Body of pancreas (tissue), 4 donors: ENCODE data around the gene AFG3L2. TPM values are rescaled to one million over a fixed set of nuclear protein-coding genes. Genes with fewer than 3 reads are reported as not detected.
A peak's percentile ranks its signal among the peaks of the same experiment; 100 is the strongest.

Experiments used
- ATAC-seq: fragments of 150-250 bp; one replicate; pipeline ENCODE4 v1.9.1; 2016
- DNase-seq, 4 donors: peaks; one replicate each; pipeline ENCODE4 v3.0.0-alpha.2; 2019
- H3K27ac ChIP-seq, 4 donors: fragments of 200-600 bp; sonication (generic); 1 replicate in 3 of 4; 2 replicates in 1 of 4; pipeline versions ENCODE4 v1.5.1 to v1.6.1; 2016 to 2019; ENCODE audit warnings: mild to moderate bottlenecking in 1 of 4, mixed read lengths in 1 of 4, moderate library complexity in 1 of 4
- H3K27me3 ChIP-seq, 2 donors: fragments of 200-600 bp; sonication (generic); one replicate each; pipeline ENCODE4 v1.6.0; 2016; ENCODE audit warnings: mild to moderate bottlenecking in 1 of 2
- H3K36me3 ChIP-seq, 2 donors: fragments of 200-600 bp; sonication (generic); replicated peaks in 1 of 2; 2 replicates each; pipeline ENCODE4 v1.5.1; 2016; ENCODE audit warnings: low read depth in 2 of 2; ENCODE audit not compliant: insufficient read depth in 1 of 2
- H3K4me1 ChIP-seq: fragments of 200-600 bp; sonication (generic); one replicate; pipeline ENCODE4 v1.6.0; 2016
- H3K4me3 ChIP-seq, 2 donors: fragments of 200-600 bp; sonication (generic); 1 replicate in 1 of 2; 2 replicates in 1 of 2; pipeline ENCODE4 v1.5.1; 2016 to 2019
- H3K9me3 ChIP-seq, 3 donors: fragments of 200-600 bp; sonication (generic); 1 replicate in 2 of 3; 2 replicates in 1 of 3; pipeline ENCODE4 v1.5.1; 2016
- CTCF ChIP-seq, 7 experiments: fragments of 450-650 bp in 4 of 7; fragments of 200-600 bp in 3 of 7; sonication (generic) in 3 of 7; IDR thresholded peaks; one replicate each; pipeline ENCODE4 v1.5.1; 2016 to 2019; ENCODE audit warnings: antibody characterized with exemption in 7 of 7
- POLR2A ChIP-seq, 3 donors: fragments of 450-650 bp; IDR thresholded peaks; one replicate each; pipeline ENCODE4 v1.6.1; 2016; ENCODE audit warnings: antibody characterized with exemption in 3 of 3, mild to moderate bottlenecking in 2 of 3
- WGBS, 2 donors: methylation state at CpG; one replicate each; pipeline ENCODE4 v1.1.5; 2017; 5-methylcytosine and 5-hydroxymethylcytosine counted together
- intact Hi-C: fragments of 100-400 bp; cut with DNase I; formaldehyde crosslinking; loops from one replicate; pipeline ENCODE4 v1.15.1; 2023
- total RNA-seq, 2 donors: library from RNA; depleted of rRNA; stranded (reverse); fragments of >200 nt; gene quantifications; one replicate each; pipeline ENCODE4 v1.1.0, GENCODE V29; 2016

AFG3L2 gene
- total RNA-seq, 2 donors from 2014 or later: 30.4 to 33.6 TPM

GRCh38 chr18:12308386-12309100, 68.5 kb downstream of the AFG3L2 start:
- WGBS, 2 donors: 1% methylated on average over 77 of the region's 81 CpGs; no CpG with 5 or more reads in 1 of the 2 donors
- peak overlapping the region; percentile 65 to 94 (median 86) for H3K27ac ChIP-seq
- no peaks in the 10 kb centered on the region for H3K9me3 ChIP-seq
- H3K36me3 ChIP-seq: peaks cover 0 to 3% of the 10 kb centered on the region in 2 donors
- peaks cover 42% of the 10 kb centered on the region for H3K4me1 ChIP-seq
- peak; percentile 77 for ATAC-seq
- intact Hi-C loops: no loop called here
- peak; percentile 79 to 85 (median 81) for DNase-seq
- no peaks in the 10 kb centered on the region for H3K27me3 ChIP-seq
- H3K4me3 ChIP-seq: peak overlapping the region; percentile 17 to 48
- no peak for TF ChIP-seq CTCF (IDR thresholded peaks at IDR 0.05)
- TF ChIP-seq POLR2A (IDR thresholded peaks at IDR 0.05): peak; percentile 68 to 86 (median 77)

- intact Hi-C loops: no loop called here
- peak; percentile 53 to 65 (median 63) for DNase-seq
- peak; percentile 68 for ATAC-seq
- Histone ChIP-seq H3K27ac (peak within 1 kb of the TSS; percentile 65 to 94 (median 86)), H3K9me3 (no peaks in the 10 kb centered on the region), H3K4me3 (peak within 1 kb of the TSS; percentile 17 to 48), H3K4me1 (peaks cover 37% of the 10 kb centered on the region), H3K27me3 (no peaks in the 10 kb centered on the region), H3K36me3 (peaks cover 0 to 3% of the 10 kb centered on the region in 2 donors)
- 0 to 3% methylated on average over 7 to 77 of the region's 88 CpGs for WGBS, 2 donors
- peak in 1 of 3 donors; percentile 68 for TF ChIP-seq POLR2A (IDR thresholded peaks at IDR 0.05)
- no peak for TF ChIP-seq CTCF (IDR thresholded peaks at IDR 0.05)
These were observed 69.2 kb downstream of the AFG3L2 start, which contains the start of gene TUBB6 for GRCh38 chr18:12307701-12308385. Gene TUBB6, plus strand, starts transcription at chr18:12308241. Its CDS starts 52 bp downstream, at chr18:12308293.

GRCh38 chr18:12306752-12307700, 70.0 kb downstream of the AFG3L2 start:
- Histone ChIP-seq H3K4me3 (no peak overlapping the region), H3K36me3 (peaks cover 0 to 1% of the 10 kb centered on the region in 2 donors), H3K9me3 (no peaks in the 10 kb centered on the region), H3K27me3 (no peaks in the 10 kb centered on the region), H3K27ac (peak overlapping the region; percentile 33 to 94 (median 86)), H3K4me1 (peaks cover 34% of the 10 kb centered on the region)
- ATAC-seq (no peak), DNase-seq (peak in 2 of 4 donors; percentile 34 to 35)
- no peak for TF ChIP-seq CTCF (IDR thresholded peaks at IDR 0.05)
- TF ChIP-seq POLR2A (IDR thresholded peaks at IDR 0.05): no peak
- intact Hi-C loops: no loop called here
- 56 to 84% methylated on average over 24 to 39 of the region's 39 CpGs for WGBS, 2 donors

GRCh38 chr18:12305930-12306629, 70.9 kb downstream of the AFG3L2 start:
- intact Hi-C loops: no loop called here
- WGBS, 2 donors: 86 to 92% methylated on average over 10 to 25 of the region's 25 CpGs
- Histone ChIP-seq H3K27me3 (no peaks in the 10 kb centered on the region), H3K4me3 (no peak overlapping the region), H3K4me1 (peaks cover 34% of the 10 kb centered on the region), H3K36me3 (no peaks in the 10 kb centered on the region), H3K27ac (no peak overlapping the region), H3K9me3 (no peaks in the 10 kb centered on the region)
- no peak for ATAC-seq
- no peak for DNase-seq
- TF ChIP-seq POLR2A (IDR thresholded peaks at IDR 0.05): no peak
